Keratinocyte (primary cell): ENCODE data around the gene JPH2. TPM values are rescaled to one million over a fixed set of nuclear protein-coding genes. Genes with fewer than 3 reads are reported as not detected.
"Not testable (repeated sequence)": the region's sequence is repeated elsewhere in the genome, so short reads cannot be mapped to it uniquely, and the experiment has no call there.

Source experiments
- DNase-seq: peaks from one replicate; pipeline ENCODE4 v3.0.0-alpha.2; 2011; ENCODE audit warnings: low read depth, missing footprints, low spot score
- FAIRE-seq: peaks from 2 replicates; lab custom pipeline; 2011; peaks lifted over from hg19 to GRCh38; lab: Jason Lieb, UNC
- H2AFZ ChIP-seq: 2 replicates; pipeline ENCODE4 v1.6.0; 2012; ENCODE audit warnings: low read length, control low read depth, inconsistent platforms; ENCODE audit not compliant: control insufficient read depth
- H3K27ac ChIP-seq: 2 replicates; pipeline ENCODE4 v1.5.1; 2011; ENCODE audit warnings: low read length; ENCODE audit not compliant: control insufficient read depth, insufficient read depth
- H3K27me3 ChIP-seq: 3 replicates; pipeline ENCODE4 v1.6.0; 2011; ENCODE audit warnings: low read length; ENCODE audit not compliant: control insufficient read depth, insufficient read depth; ENCODE audit errors: extremely low read depth
- H3K36me3 ChIP-seq, 2 experiments: 2 replicates in 1 of 2; 3 replicates in 1 of 2; pipeline ENCODE4 v1.5.1; 2011; ENCODE audit warnings: low read length in 2 of 2, mild to moderate bottlenecking in 1 of 2; ENCODE audit not compliant: control insufficient read depth in 2 of 2, insufficient read depth in 2 of 2; ENCODE audit errors: extremely low read depth in 1 of 2
- H3K4me1 ChIP-seq: 3 replicates; pipeline ENCODE4 v1.5.1; 2011; ENCODE audit warnings: low read length; ENCODE audit not compliant: control insufficient read depth, insufficient read depth; ENCODE audit errors: extremely low read depth
- H3K4me2 ChIP-seq: 3 replicates; pipeline ENCODE4 v1.6.0; 2011; ENCODE audit warnings: low read depth, low read length; ENCODE audit not compliant: control insufficient read depth, insufficient read depth; ENCODE audit errors: extremely low read depth
- H3K4me3 ChIP-seq, 3 experiments: fragments of 200-600 bp in 1 of 3; sonication (generic) in 1 of 3; 2 replicates in 2 of 3; 3 replicates in 1 of 3; pipeline ENCODE4 v1.5.1; 2011 to 2016; ENCODE audit warnings: low read length in 3 of 3, mild to moderate bottlenecking in 3 of 3, control low read depth in 2 of 3, inconsistent platforms in 1 of 3, low read depth in 1 of 3, mixed read lengths in 1 of 3, mixed run types in 1 of 3, moderate library complexity in 1 of 3; ENCODE audit not compliant: control insufficient read depth in 2 of 3, insufficient read depth in 2 of 3; ENCODE audit errors: extremely low read depth in 1 of 3
- H3K79me2 ChIP-seq: 2 replicates; pipeline ENCODE4 v1.6.0; 2012; ENCODE audit warnings: low read length; ENCODE audit not compliant: control insufficient read depth, insufficient read depth
- H3K9ac ChIP-seq: 3 replicates; pipeline ENCODE4 v1.6.0; 2011; ENCODE audit warnings: low read length; ENCODE audit not compliant: control insufficient read depth, insufficient read depth; ENCODE audit errors: extremely low read depth
- H3K9me1 ChIP-seq: 3 replicates; pipeline ENCODE4 v1.6.0; 2011; ENCODE audit warnings: low read length; ENCODE audit not compliant: control insufficient read depth, insufficient read depth; ENCODE audit errors: extremely low read depth
- H3K9me3 ChIP-seq: 2 replicates; pipeline ENCODE4 v1.5.1; 2012; ENCODE audit warnings: low read depth, low read length; ENCODE audit not compliant: control insufficient read depth
- H4K20me1 ChIP-seq: 3 replicates; pipeline ENCODE4 v1.6.0; 2011; ENCODE audit warnings: low read length; ENCODE audit not compliant: control insufficient read depth, insufficient read depth; ENCODE audit errors: extremely low read depth
- CTCF ChIP-seq, 3 experiments: IDR thresholded peaks in 1 of 3; conservative IDR thresholded peaks in 1 of 3; optimal IDR thresholded peaks in 1 of 3; 2 replicates in 2 of 3; 3 replicates in 1 of 3; pipeline versions ENCODE3 to v1.5.1; 2011; ENCODE audit warnings: low read length in 3 of 3, mild to moderate bottlenecking in 3 of 3, moderate library complexity in 2 of 3, control low read depth in 1 of 3, inconsistent platforms in 1 of 3; ENCODE audit not compliant: insufficient read depth in 2 of 3; ENCODE audit errors: extremely low read depth in 1 of 3
- EZH2 ChIP-seq: IDR thresholded peaks from one replicate; pipeline ENCODE4 v1.6.1; 2012; ENCODE audit warnings: inconsistent platforms, mild to moderate bottlenecking, low read length, moderate library complexity
- dilution Hi-C: fragments of 300-500 bp; cut with MboI; formaldehyde crosslinking; loops from one replicate; pipeline ENCODE4 v1.7.0; 2020; ENCODE audit warnings: low sequenced_read_pairs; ENCODE audit not compliant: extremely low pct_ligation_motif_present
- polyA plus RNA-seq, 5 experiments: library from polyadenylated mRNA; depleted of rRNA in 3 of 5; stranded (reverse) in 3 of 5; stranded (forward) in 1 of 5; unstranded in 1 of 5; fragments of >200 nt; gene quantifications; 1 replicate in 1 of 5; 2 replicates in 3 of 5; 3 replicates in 1 of 5; pipeline versions ENCODE4 v1.2.1 to v1.2.3, GENCODE V29; 2011 to 2012; ENCODE audit warnings: missing spikeins in 2 of 5, low read depth in 1 of 5, low replicate concordance in 1 of 5

JPH2 gene
- polyA plus RNA-seq, 1 donor (not counting 4 experiments of a cell fraction or from before 2014, with no cell fraction given), result 2.5 TPM

- FAIRE-seq (no peak), DNase-seq (no peak)
- H3K4me1 ChIP-seq, result peaks cover under 1% of the 10 kb centered on the region
- H2AFZ ChIP-seq, result no peak overlapping the region
- no peak overlapping the region for H3K9ac ChIP-seq
- no peak overlapping the region for H3K4me3 ChIP-seq
- no peak overlapping the region for H3K4me2 ChIP-seq
- H3K36me3 ChIP-seq, result no peaks in the 10 kb centered on the region
- no peaks in the 10 kb centered on the region for H4K20me1 ChIP-seq
- TF ChIP-seq EZH2, result no peak
- TF ChIP-seq CTCF (optimal IDR thresholded peaks at IDR 0.05 in 1 of 3, IDR thresholded peaks at IDR 0.05 in 1 of 3, conservative IDR thresholded peaks at IDR 0.05 in 1 of 3; ENCODE audit: extremely low read depth in 1 of 3, insufficient read depth in 2 of 3, low read length in 3 of 3), result no peak
- dilution Hi-C loops, result no loop called here
- H3K9me1 ChIP-seq, result no peaks in the 10 kb centered on the region
- H3K9me3 ChIP-seq, result no peaks in the 10 kb centered on the region
- no peaks in the 10 kb centered on the region for H3K27me3 ChIP-seq
- no peaks in the 10 kb centered on the region for H3K79me2 ChIP-seq
- H3K27ac ChIP-seq, result no peak overlapping the region
Measured at GRCh38 chr20:44131704-44132103, 55.3 kb downstream of the JPH2 start.

- Histone ChIP-seq H3K27me3 (no peaks in the 10 kb centered on the region), H3K9ac (no peak overlapping the region), H3K36me3 (no peaks in the 10 kb centered on the region), H3K9me1 (no peaks in the 10 kb centered on the region), H3K79me2 (no peaks in the 10 kb centered on the region), H2AFZ (no peak overlapping the region), H3K27ac (no peak overlapping the region), H3K4me2 (no peak overlapping the region), H3K9me3 (no peaks in the 10 kb centered on the region), H3K4me1 (no peaks in the 10 kb centered on the region), H3K4me3 (no peak overlapping the region), H4K20me1 (no peaks in the 10 kb centered on the region)
- DNase-seq, result no peak
- no peak for TF ChIP-seq EZH2
- dilution Hi-C loops, result no loop called here
- FAIRE-seq, result no peak
Measured at GRCh38 chr20:44129911-44130718, 56.9 kb downstream of the JPH2 start.

GRCh38 chr20:44129300-44129699 is 57.7 kb downstream of the JPH2 start:
- H3K4me3 ChIP-seq, H3K79me2 ChIP-seq, dilution Hi-C loops, H3K36me3 ChIP-seq, H3K27me3 ChIP-seq, H2AFZ ChIP-seq, H3K9me1 ChIP-seq, H3K27ac ChIP-seq, H3K9ac ChIP-seq, DNase-seq, FAIRE-seq, H3K9me3 ChIP-seq, H3K4me2 ChIP-seq, H4K20me1 ChIP-seq, H3K4me1 ChIP-seq: not testable (repeated sequence)
